G401.6 (cell line): ENCODE data around the gene OLFM2.
"Not testable (repeated sequence)": the region's sequence is repeated elsewhere in the genome, so short reads cannot be mapped to it uniquely, and the experiment has no call there.

ENCODE experiments used
- FAIRE-seq: peaks from 2 replicates; lab custom pipeline; 2012; peaks lifted over from hg19 to GRCh38; lab: Jason Lieb, UNC

Gene OLFM2

DNA sequence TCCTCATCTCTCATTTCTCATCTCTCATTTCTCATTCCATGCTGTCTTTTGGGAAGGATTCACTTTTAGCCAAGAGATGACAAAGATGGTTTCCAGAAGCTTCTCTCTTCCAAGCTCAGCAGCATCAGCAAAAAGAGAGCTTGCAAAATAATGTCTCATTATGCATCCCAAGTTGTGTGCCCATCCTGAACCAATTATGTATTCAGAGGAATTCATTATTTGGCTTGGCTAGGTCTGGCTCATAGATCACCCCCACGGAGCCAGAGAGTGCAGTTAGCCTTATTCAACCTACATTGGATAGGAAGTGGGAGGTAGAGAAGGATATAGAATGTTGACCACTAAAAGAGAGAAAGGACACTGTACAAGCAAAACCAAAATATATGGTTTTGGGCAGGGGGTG lies 5.4 kb upstream of the OLFM2 start:
- no peak for FAIRE-seq

DNA sequence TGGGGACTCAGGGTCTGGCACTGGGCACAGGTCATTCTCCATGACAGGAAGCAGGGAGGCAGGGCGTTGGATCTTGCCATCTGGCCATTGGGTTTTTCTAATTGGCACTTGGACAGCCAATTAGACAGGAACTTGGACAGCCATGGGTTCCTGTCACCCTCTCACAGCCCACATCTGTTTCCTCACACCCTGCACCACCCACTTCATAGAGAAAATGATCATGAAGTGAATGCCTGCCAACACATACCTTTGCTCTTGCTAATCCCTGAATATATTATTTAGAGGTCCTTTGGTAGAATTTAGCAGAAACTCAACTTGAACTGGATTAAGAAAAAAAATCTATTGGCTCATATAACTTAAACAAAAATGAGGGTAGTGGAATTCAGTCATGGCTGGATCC lies 4.9 kb upstream of the OLFM2 start:
- FAIRE-seq: no peak

DNA sequence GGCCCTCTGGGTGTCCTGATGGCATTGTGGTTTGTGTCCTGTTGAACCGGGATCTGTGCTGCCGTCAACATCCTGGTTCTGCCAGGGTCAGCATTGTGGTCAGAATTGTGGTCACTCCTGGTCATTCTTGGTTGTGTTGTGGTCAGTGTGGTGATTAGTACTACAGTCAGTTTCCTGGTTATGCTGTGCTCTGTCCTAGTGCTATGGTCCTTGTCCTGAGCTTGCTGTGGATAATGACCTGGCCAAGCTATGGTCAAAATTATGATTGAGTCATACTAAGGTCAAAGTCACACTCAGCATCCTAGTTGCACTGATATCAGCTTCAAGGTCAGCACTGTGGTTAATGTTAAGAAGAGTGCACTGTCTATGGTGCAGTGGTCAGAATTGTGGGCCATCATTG lies 4.5 kb upstream of the OLFM2 start:
- no peak for FAIRE-seq

DNA sequence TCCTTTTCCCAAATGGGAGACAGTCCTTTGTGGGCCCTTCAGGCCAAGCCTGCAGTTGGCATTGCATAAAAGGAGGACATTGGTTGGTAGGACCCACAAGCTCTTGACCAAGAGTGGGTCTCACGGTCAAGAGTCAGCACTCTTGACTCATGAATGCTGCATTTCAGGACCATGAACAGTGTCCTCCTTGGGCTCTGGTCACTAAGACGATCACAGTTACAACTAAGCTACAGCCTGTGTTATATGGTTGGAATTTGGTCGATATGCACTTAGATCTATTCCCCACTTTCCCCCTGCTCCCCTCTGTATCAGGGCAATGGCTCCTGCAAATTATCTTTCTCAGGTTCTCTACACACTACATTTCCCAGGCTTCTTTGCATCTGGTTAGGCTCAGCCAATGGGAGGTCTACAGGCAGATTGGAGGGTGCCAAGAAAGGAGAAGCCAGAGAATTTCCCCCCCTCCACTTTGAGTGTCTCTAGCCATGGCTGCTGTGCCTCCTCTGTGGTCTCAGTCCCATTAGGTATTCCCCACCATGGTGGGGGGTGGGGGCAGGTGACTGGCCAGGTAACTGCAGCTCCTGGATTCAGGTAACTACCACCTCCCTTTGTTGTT lies 3.1 kb upstream of the OLFM2 start:
- no peak for FAIRE-seq

DNA sequence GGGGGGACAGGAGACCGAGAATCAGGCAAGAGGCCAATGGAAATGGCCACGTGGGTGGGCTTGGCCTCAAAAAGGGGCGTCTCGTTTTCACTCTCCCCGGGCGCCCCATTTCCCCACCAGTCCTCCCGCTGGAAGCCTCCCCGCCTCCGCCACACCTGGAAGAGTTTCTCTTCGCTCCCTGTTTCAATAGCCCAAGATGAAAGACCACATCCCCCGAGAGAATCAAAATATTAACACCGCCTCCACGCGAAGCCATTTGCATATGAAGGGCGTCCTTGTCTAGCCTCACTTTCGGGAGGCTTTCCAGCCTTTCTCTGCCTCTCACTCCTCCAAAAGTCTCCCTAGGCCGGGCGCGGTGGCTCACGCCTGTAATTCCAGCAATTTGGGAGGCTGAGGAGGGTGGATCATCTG lies 691 bp upstream of the OLFM2 start:
- FAIRE-seq: no peak

DNA sequence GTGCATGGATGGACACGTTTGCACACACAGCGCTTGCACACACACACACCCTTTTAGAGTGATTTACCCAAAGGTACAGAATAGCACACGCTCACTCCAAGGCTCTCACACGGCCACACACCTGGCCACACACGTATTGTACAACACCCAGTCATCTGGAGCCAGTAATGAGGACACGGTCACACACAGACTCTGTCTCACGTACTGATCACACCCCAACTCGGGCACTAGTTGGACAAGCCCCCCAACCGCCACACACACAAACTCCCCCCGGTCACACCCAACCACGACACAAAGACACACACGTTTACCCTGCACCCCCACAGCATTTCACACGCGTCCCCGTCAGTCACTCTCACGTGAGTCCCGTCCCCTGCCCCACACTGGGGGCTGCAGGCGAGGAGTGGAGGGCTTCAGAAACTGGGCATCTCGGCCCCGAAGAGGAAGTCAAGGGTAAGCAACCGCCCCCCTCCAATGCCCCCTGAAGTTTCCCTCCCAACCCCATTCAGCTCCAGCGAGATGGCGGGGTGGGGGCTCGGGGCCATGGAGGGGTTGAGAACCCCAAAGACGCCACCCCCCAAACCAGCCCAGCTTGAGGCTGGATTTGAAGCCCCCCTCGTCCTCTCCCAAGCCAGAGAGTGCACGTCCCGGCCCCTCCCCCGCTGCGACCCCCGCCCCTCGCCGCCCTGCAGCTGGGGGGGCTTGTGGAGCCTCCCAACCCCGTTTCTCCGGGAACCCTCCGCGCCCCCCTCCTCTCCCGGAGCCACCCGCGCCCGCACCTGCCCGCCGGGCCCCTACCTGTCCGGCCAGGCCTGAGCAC lies 599 bp downstream of the OLFM2 start:
- no peak for FAIRE-seq

DNA sequence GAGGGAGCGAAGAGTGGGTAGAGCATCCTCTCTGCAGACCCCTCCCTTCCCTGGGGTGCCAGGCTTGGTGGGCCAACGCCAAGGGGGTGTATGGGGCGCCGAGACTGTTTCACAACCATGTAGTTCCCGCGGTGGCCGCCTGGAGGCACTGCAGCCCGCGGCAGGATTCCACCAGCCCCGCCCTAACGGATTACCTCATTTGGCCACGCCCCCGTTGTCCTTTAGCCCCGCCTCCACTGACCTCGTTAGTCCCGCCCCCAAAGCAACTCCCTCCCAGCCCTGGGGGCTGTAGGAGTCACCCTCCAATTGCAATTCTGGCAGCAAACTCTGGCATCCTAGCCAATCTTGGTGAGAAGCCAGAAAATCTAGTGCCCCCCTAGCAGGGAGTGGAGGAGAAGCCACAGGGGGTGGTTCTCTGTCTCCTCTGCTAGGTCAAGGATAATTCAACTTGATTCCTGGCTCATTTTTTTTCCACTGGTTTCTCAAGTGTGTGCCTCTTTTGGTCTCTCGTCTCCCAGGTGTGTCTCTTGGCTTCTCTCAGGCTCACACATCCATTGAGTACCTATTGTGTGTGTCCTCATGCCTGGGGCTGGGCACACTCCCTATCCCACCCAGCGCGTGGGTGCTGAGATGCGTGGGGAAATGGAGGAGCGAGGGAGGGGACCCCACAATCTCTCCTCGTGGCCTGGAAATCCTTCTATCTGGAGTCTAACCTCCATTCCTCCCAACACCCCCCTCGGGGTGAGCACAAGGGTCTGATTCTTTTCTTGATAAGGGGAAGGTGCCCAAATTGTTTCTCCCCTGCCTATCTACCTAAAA lies 2.0 kb downstream of the OLFM2 start:
- peak; percentile 87 for FAIRE-seq

DNA sequence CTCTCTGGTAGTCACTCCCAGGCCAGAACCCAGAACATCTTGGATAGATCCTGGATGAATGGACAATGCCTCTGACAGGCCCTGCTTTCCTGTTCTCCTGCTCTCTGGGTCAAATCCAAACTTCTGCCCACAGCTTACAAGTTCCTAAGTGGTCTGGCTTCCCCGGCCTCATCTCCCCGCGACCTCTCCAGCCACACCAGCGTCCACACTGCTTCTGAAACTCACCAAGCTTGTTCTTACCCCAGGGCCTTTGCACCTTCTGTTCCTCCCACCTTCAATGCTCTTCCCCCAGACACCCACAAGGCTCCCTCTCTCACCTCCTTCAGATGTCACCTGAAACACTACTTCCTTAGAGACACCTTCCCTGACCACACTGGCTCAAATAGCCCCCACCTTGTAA lies 3.5 kb downstream of the OLFM2 start:
- no peak for FAIRE-seq

DNA sequence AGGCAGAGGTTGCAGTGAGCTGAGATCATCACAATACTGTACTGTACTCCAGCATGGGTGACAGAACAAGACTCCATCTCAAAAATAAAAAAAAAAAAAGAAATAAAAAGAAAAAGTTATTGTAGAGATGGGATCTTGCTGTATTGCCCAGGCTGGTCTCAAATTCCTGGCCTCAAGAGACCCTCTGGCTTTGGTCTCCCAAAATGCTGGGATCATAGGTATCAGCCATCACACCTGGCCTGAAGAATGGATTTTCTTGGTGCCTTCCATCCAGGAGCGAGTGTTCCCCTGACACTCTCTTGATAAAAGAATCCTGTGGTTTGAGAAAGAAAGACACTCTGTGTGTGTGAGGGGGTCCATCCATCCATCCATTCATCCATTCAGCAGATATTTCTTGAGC lies 4.7 kb downstream of the OLFM2 start:
- no peak for FAIRE-seq

DNA sequence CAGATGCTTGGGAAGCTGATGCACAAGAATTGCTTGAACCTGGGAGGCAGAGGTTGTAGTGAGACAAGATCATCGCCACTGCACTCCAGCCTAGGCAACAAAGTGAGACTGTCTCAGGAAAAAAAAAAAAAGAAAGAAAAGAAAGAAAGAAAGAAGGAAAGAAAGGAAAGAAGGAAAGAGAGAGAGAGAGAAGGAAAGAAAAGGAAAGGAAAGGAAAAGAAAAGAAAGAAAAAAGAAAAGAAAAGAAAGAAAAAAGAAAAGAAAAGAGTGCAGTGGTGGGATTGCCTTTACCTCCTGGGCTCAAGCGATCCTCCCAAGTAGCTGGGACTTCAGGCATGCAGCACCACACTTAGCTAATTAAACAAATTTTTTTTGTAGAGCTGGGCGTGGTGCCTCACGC lies 12.9 kb downstream of the OLFM2 start:
- no peak for FAIRE-seq

DNA sequence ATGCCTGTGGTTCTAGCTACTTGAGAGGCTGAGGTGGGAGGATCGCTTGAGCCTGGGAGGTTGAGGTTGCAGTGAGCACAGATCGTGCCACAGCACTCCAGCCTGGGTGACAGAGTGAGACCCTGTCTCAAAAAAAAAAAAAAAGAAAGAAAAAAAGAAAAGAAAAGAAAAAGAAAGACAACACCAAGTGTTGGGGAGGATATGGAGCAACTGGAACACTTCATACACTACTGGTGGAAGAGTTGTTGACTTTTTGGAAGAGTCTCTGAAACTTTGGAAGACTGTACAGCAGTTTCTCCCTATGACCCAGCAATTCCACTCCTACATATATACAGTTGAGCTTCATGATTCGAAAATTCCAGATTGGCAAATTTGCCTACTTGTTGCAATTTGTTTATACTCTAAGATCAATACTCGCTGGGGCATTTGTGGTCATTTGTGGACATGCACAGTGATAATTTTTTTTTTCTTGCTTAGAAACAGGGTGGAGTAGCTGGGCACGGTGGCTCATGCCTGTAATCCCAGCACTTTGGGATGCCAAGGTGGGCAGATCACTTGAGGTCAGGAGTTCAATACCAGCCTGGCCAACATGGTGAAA lies 13.4 kb downstream of the OLFM2 start:
- not testable (repeated sequence) for FAIRE-seq

DNA sequence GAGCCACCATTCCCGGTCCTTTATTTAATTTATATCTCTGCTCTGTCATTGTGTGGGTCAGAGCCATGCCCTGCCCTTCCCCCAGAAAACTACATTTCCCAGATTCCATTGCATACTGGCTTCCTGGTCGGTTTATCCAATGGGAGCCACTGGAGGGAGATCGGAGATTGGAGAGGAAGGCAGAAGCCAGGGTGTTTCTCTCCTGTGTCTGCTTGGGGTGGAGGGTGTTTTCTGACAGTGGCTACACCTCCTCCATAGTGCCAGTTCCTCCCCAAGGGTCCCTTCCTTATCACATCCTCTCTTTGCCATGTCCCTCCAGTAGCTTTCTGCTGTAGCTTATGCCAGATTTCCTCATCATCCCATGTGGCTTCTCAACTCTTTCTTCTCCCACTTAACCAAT lies 19.0 kb downstream of the OLFM2 start:
- FAIRE-seq: peak; percentile 88

DNA sequence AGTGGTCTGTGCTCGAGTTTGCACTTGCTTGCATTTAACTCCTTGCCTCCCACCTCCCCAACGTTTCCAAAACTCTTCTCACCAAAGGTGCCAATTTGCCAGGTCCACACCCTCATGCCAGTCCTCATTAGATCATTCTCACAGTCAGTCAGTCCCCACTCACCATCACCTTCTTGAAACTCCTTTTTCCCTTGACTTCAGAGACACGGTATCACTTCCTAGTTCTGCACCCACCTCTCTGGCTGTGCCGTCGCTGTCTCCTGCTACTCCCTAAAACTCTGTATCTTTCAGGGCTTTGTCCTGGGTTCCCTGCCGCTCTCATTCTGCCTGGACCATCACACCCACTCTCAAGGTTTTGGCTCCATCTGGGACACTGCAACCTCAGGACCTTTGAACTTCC lies 19.6 kb downstream of the OLFM2 start:
- FAIRE-seq: no peak

DNA sequence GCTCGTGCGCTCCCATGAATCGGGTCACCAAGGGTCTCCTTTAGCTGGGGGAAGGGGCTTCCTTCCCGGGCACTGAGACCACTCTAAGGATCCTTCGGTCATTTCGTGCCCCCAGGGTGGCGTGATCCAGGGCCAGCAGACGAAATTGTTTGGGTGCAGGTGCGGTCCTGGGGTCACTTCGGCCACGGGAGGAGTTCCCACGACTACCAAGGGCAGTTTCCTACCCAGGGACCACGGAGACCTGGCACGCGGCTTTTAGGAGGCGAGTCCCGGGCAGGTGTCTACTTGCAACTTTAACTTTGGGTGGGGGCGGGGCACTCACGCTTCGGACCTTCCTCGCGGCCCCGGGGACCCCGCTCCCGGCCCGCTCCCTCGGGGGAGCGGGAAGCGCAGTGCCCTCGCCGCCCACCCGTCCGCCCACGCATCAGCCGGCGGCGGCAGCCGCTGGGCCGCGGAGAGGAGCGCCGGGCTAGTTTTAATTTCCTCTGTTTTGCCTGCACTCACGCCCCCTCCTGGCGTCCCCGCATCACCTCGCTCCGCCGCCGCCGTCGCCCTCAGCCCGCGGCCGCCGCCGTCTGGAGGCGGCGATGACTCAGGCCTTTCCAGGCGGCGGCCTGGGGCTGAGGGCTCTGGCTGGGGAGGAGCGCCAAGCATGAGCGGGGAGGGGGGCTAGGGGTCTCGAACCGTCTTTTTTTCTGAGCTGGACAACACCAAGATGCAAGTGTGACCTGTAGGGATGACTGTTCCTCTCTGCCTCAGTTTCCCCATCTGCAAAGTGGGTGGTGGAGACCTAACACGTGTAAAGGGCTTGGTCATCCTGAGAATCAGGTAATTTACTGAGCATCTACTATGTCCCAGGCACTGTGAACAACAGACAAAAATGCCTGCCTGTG lies 21.8 kb downstream of the OLFM2 start:
- no peak for FAIRE-seq

DNA sequence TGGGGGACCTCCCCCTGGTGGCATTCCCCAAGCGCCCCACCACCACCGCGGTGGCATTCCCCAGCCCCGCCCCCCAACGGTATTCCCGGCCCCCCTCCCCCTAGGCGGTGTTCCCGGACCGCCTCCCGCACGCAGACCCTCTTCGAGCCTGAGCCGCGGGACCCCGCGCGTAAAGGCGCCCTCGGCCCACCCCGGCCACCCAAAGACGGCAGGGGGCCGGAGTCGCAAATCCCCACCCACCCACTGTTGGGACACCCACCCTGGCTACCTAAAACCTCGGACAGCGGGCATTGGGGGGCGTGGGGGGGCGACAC lies 22.4 kb downstream of the OLFM2 start:
- no peak for FAIRE-seq

DNA sequence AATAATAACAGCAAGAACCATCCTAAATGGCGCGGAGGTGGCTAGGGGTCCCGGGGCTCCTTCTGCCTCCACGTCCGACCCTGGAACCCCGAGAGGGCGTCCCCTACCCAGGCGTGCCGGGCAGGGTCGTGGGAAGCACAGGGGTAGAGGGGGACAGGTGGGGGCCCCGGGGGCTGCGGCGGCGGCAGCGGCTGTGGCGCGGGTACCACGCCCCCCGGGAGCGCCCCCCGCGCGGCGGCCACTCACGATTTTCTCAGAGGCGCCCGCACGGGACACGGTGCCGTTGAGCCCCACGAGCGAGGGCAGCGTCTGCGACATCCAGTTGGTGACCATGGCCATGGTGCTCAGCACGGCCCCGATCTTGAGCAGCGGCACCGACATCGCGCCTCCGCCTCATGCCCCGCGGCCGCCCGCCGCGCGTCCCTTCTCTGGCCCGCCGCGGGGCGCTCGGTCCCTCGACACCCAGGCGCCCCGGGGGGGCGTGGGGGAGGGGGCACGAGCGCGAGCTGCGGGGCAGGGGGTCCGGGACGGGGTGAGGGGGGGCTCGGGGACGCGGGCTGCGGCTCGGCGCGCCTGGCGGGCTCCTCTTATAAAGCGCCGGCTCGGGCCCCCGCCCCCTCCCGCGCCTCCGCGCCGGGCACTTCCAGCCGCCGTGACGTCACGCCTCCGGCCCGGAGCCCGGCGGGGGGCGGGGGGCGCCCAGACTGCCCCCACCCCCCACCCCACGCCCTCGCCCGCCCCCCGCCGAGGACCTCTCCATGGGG lies 22.9 kb downstream of the OLFM2 start:
- FAIRE-seq: no peak

DNA sequence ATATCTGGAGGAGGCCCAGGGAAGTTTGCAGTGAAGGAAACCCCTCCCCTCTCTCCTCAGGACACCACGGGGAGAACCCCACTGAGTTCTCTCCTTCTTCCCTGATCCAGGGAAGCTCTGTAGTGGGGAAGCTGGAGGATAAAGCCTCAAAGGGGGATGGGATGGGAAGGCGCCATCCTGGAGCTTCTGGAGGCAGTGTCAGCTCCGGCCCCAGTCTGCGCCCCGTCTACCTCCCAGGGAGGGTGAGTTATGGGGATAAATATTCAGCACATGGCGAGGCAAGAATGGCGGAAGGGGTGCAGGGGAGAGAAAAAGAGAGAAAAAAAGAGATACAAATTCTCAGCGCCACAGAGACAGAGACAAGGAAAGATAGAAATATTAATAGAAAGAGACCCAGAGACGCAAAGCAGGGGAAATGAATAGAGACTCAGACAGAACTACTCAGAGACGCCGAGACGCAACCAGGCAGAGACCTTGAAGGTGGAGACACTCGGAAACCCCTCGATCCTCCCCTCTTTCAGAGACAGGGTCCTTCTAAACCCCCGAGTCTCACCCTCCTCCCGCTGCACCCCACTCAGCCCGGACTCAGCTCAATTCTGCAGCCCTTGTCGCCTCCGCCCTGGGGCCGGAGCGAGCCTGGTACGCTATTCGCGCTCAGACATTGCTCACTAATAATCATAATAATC lies 23.6 kb downstream of the OLFM2 start:
- no peak for FAIRE-seq

DNA sequence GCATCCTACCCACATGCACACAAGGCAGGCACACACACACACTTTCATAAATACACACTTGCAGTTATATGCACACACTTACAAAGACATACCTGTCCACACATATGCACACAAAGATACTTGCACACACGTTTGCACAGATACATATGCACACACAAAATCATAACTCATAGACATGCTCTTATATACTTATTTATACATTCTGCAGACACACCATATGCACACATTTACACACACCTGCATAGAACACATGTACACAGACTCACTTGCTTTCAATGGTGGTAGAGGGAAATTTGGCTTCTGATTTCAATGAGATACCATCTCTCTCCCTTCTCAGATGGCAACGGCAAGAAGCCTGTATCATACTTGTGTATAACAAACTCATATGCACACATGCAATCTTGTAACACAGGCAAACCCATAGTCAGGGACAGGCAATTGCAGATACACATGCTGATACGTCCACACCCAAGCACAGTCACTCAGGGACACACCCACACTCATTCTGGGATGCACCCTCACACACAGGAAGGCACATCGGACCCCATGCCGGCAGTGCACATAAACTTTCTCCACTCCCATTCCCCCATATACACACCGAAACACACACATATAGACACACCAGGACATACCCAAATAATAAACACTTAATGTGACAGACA lies 24.7 kb downstream of the OLFM2 start:
- FAIRE-seq: no peak

DNA sequence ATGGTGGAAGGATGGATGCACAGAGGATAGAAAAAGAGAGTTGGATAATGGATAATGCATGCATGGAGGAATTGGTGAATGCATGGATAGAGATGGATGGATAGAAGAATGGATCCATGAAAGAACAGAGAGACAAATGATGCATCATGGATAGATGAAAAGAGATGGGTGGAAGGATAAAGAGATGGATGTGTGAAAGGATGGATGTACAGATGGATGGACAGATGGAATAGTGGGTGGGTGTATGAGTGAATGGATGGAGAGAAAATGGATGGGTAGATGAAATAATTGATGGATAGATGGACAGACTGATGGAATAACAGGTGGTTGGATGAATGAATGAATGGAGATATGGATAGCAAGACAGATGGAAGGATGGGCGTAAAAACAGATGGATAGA lies 25.7 kb downstream of the OLFM2 start:
- no peak for FAIRE-seq

DNA sequence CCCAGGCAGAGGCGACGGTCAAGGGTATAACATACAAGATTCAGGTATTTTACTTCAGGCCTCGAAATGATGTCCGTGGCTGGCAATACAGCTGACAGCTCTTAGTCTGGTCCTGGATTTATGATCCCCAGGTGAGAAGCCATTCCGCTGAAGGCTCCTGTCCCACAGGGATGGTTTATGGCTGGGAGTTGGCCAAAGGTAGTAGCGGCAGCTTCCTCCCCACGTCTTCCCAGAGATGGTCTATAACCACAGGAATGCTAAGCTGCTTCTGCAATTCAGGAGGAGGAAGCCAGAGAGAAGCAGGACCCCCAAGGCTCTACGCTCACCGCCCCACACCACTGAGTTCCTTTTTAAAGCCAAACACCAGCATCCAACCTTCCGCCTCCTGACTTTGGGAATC lies 27.1 kb downstream of the OLFM2 start:
- FAIRE-seq: no peak
